B cell (primary cell): Measurements from ENCODE around the gene FHDC1. TPM values are rescaled to one million over a fixed set of nuclear protein-coding genes. Genes with fewer than 3 reads are reported as not detected.

Source experiments
- ATAC-seq: fragments of 200-7000 bp; cut with Tn5 transposase; one replicate; pipeline ENCODE4 v1.10.0; 2021; ENCODE audit warnings: low read depth, mild to moderate bottlenecking, moderate number of reproducible peaks, moderate library complexity
- CTCF ChIA-PET: fragments of 350-600 bp; sonication (Branson Sonifier 250); formaldehyde crosslinking; loops from one replicate; lab custom pipeline; 2021; ENCODE audit warnings: antibody characterized with exemption, inconsistent platforms; lab: Charles Lee
- POLR2A ChIA-PET: fragments of 350-600 bp; sonication (Branson Sonifier 250); formaldehyde crosslinking; loops from one replicate; lab custom pipeline; 2021; ENCODE audit warnings: antibody characterized with exemption; lab: Charles Lee
- DNase-seq: peaks from one replicate; pipeline ENCODE4 v3.0.0; 2013
- H2AFZ ChIP-seq: 2 replicates; pipeline ENCODE4 v1.6.1; 2012; ENCODE audit warnings: mild to moderate bottlenecking, low read depth, low read length; ENCODE audit not compliant: insufficient read depth, poor library complexity, severe bottlenecking
- H3K27ac ChIP-seq, 2 donors: 1 replicate in 1 of 2; 2 replicates in 1 of 2; pipeline ENCODE4 v1.5.1; 2012 to 2013; ENCODE audit warnings: low read length in 2 of 2, mild to moderate bottlenecking in 2 of 2, moderate library complexity in 1 of 2
- H3K27me3 ChIP-seq, 4 experiments: fragments of 200-600 bp in 1 of 4; sonication (generic) in 1 of 4; replicated peaks in 1 of 4; 1 replicate in 2 of 4; 2 replicates in 2 of 4; pipeline versions ENCODE4 v1.6.1 to v1.7.0; 2013 to 2016; ENCODE audit warnings: low read length in 3 of 4, mild to moderate bottlenecking in 2 of 4, mixed read lengths in 1 of 4, moderate library complexity in 1 of 4; ENCODE audit not compliant: insufficient read depth in 4 of 4, control insufficient read depth in 3 of 4; ENCODE audit errors: control extremely low read depth in 1 of 4
- H3K36me3 ChIP-seq, 2 experiments: replicated peaks in 1 of 2; 1 replicate in 1 of 2; 2 replicates in 1 of 2; pipeline versions ENCODE4 v1.6.1 to v1.7.1; 2013; ENCODE audit warnings: low read length in 1 of 2; ENCODE audit not compliant: insufficient read depth in 2 of 2, control insufficient read depth in 1 of 2; ENCODE audit errors: control extremely low read depth in 1 of 2, extremely low read depth in 1 of 2
- H3K4me1 ChIP-seq, 2 donors: fragments of 200-600 bp in 1 of 2; sonication (generic) in 1 of 2; 1 replicate in 1 of 2; 2 replicates in 1 of 2; pipeline versions ENCODE4 v1.5.1 to v1.6.1; 2013 to 2017; ENCODE audit warnings: low read length in 2 of 2; ENCODE audit not compliant: control insufficient read depth in 2 of 2, insufficient read depth in 2 of 2
- H3K4me2 ChIP-seq: replicated peaks from 2 replicates; pipeline ENCODE3; 2012; ENCODE audit warnings: mild to moderate bottlenecking, low read depth, low read length; ENCODE audit not compliant: poor library complexity, severe bottlenecking
- H3K4me3 ChIP-seq, 5 experiments: fragments of 200-600 bp in 1 of 5; sonication (generic) in 1 of 5; 1 replicate in 3 of 5; 2 replicates in 2 of 5; pipeline versions ENCODE4 v1.5.1 to v1.7.0; 2011 to 2016; ENCODE audit warnings: low read length in 4 of 5, mild to moderate bottlenecking in 4 of 5, low read depth in 2 of 5, control low read depth in 1 of 5, moderate library complexity in 1 of 5; ENCODE audit not compliant: insufficient read depth in 1 of 5; ENCODE audit errors: control extremely low read depth in 1 of 5, extremely low read depth in 1 of 5
- H3K79me2 ChIP-seq: fragments of 200-600 bp; sonication (generic); one replicate; pipeline ENCODE4 v1.6.0; 2016; ENCODE audit warnings: low read length; ENCODE audit not compliant: control insufficient read depth, insufficient read depth
- H3K9ac ChIP-seq: fragments of 200-600 bp; sonication (generic); 2 replicates; pipeline ENCODE4 v1.6.1; 2017; ENCODE audit warnings: mild to moderate bottlenecking, low read length, moderate library complexity
- H3K9me3 ChIP-seq, 3 donors: one replicate each; pipeline versions ENCODE4 v1.6.1 to v1.7.1; 2013; ENCODE audit warnings: low read length in 2 of 3; ENCODE audit not compliant: control insufficient read depth in 2 of 3, insufficient read depth in 1 of 3; ENCODE audit errors: control extremely low read depth in 1 of 3
- H4K20me1 ChIP-seq: 2 replicates; pipeline ENCODE4 v1.6.0; 2012; ENCODE audit warnings: mild to moderate bottlenecking, low read length; ENCODE audit not compliant: insufficient read depth, control insufficient read depth, poor library complexity, severe bottlenecking
- H3K27ac Mint-ChIP-seq: one replicate; pipeline ENCODE4 v1.8.0; 2021; ENCODE audit warnings: mixed read lengths
- H3K27me3 Mint-ChIP-seq: one replicate; pipeline ENCODE4 v1.8.0; 2021; ENCODE audit warnings: mixed read lengths
- H3K4me1 Mint-ChIP-seq: one replicate; pipeline ENCODE4 v1.8.0; 2021; ENCODE audit warnings: mixed read lengths
- H3K4me3 Mint-ChIP-seq: one replicate; pipeline ENCODE4 v1.8.0; 2021; ENCODE audit warnings: mixed read lengths
- H3K9me3 Mint-ChIP-seq: one replicate; pipeline ENCODE4 v1.8.0; 2022; ENCODE audit warnings: mixed read lengths; ENCODE audit not compliant: insufficient read depth
- EZH2 ChIP-seq: IDR thresholded peaks from 2 replicates; pipeline ENCODE4 v1.6.1; 2012; ENCODE audit warnings: borderline replicate concordance, low read depth, mild to moderate bottlenecking, moderate library complexity, low read length; ENCODE audit not compliant: insufficient read depth, poor library complexity, severe bottlenecking
- WGBS: methylation state at CpG from one replicate; pipeline ENCODE4 v1.1.5; 2013; ENCODE audit warnings: missing lambda C conversion rate; ENCODE audit not compliant: insufficient coverage; 5-methylcytosine and 5-hydroxymethylcytosine counted together
- intact Hi-C: fragments of 100-400 bp; cut with micrococcal nuclease; formaldehyde crosslinking; loops from one replicate; pipeline ENCODE4 v1.10.0; 2022
- polyA plus RNA-seq: library from polyadenylated mRNA; depleted of rRNA; stranded (reverse); fragments of >200 nt; gene quantifications from 2 replicates; pipeline ENCODE4 v1.2.3, GENCODE V29; 2012
- total RNA-seq, 2 donors: library from RNA; stranded (reverse); fragments of 120-200 nt in 1 of 2; gene quantifications; 1 replicate in 1 of 2; 2 replicates in 1 of 2; pipeline versions ENCODE4 v1.2.3 to v1.2.4, GENCODE V29; 2013 to 2022
- TF ChIP-seq, protein P1 (sequence below): fragments of 200-600 bp; IDR thresholded peaks from one replicate; pipeline ENCODE4 v1.8.0; 2022; ENCODE audit warnings: antibody characterized with exemption, mild to moderate bottlenecking

The FHDC1 gene
- total and polyA plus RNA-seq, 2 donors (not counting 1 experiment from before 2014, with no cell fraction given) = 0.13 to 0.57 TPM

DNA sequence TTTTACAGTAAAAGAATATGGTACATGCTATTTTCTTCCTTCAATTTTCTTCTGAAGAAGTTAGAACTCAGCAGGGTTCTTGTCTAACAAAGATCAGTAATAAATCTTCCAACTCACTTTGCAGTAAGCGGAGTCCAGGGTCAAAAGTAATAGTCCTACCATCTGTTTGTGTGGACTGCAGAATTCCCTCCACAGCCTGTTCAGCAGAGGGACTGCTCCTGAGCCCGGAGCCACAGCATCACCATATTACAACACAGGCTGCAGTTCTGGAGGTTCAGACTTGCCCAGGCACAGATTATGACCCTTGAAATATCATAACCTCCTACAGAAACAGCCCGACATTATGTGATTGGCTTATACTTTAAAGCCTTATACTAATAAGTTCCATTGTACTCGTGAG lies 10.3 kb downstream of the FHDC1 start:
- Histone ChIP-seq H3K27ac (no peak overlapping the region), H3K9me3 (no peaks in the 10 kb centered on the region), H2AFZ (no peak overlapping the region), H3K4me3 (no peak overlapping the region), H3K27me3 (peaks cover 0 to 11% (median 5%) of the 10 kb centered on the region in 4 experiments), H3K79me2 (no peaks in the 10 kb centered on the region), H3K4me1 (no peaks in the 10 kb centered on the region), H3K4me2 (no peak overlapping the region), H4K20me1 (no peaks in the 10 kb centered on the region), H3K36me3 (no peaks in the 10 kb centered on the region), H3K9ac (no peak overlapping the region)
- CTCF ChIA-PET = no interaction called here
- Mint-ChIP-seq H3K27ac (no peak overlapping the region), H3K4me3 (no peak overlapping the region), H3K27me3 (peaks cover 42% of the 10 kb centered on the region), H3K9me3 (no peaks in the 10 kb centered on the region), H3K4me1 (no peaks in the 10 kb centered on the region)
- WGBS = 100% methylated on average over 1 of the region's 4 CpGs
- TF ChIP-seq, protein P1, sequence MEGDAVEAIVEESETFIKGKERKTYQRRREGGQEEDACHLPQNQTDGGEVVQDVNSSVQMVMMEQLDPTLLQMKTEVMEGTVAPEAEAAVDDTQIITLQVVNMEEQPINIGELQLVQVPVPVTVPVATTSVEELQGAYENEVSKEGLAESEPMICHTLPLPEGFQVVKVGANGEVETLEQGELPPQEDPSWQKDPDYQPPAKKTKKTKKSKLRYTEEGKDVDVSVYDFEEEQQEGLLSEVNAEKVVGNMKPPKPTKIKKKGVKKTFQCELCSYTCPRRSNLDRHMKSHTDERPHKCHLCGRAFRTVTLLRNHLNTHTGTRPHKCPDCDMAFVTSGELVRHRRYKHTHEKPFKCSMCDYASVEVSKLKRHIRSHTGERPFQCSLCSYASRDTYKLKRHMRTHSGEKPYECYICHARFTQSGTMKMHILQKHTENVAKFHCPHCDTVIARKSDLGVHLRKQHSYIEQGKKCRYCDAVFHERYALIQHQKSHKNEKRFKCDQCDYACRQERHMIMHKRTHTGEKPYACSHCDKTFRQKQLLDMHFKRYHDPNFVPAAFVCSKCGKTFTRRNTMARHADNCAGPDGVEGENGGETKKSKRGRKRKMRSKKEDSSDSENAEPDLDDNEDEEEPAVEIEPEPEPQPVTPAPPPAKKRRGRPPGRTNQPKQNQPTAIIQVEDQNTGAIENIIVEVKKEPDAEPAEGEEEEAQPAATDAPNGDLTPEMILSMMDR = no peak
- TF ChIP-seq EZH2 = no peak
- intact Hi-C loops = no loop called here
- POLR2A ChIA-PET = no interaction called here
- no peak for ATAC-seq
- no peak for DNase-seq

DNA sequence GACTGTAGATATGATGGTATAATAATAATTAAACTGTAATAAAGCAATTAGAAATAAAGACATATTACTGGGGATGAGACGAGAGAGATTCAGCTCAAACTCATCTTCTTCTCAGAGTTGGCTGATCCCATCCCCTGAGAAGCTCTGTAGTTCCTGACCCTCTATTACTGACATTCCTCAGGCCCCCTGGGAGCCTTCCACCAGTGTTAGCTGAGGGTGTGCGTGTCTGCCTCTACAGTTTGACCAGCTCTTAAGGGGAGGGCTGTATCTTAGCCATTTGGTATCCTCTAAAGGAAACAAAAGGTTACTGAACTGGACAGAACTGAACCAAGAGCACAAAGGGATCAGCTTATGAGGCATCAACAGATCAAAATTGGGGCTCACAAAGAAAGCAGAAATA lies 11.2 kb downstream of the FHDC1 start:
- ATAC-seq (no peak), DNase-seq (no peak)
- no peak for TF ChIP-seq EZH2
- TF ChIP-seq, protein P1 = no peak
- Histone ChIP-seq H4K20me1 (no peaks in the 10 kb centered on the region), H3K27ac (no peak overlapping the region), H3K27me3 (peaks cover 0 to 11% (median 5%) of the 10 kb centered on the region in 4 experiments), H3K9me3 (no peaks in the 10 kb centered on the region), H3K9ac (no peak overlapping the region), H3K4me1 (no peaks in the 10 kb centered on the region), H3K36me3 (no peaks in the 10 kb centered on the region), H3K79me2 (no peaks in the 10 kb centered on the region), H3K4me2 (no peak overlapping the region), H3K4me3 (no peak overlapping the region), H2AFZ (no peak overlapping the region)
- no peak overlapping the region for H3K27ac Mint-ChIP-seq
- H3K4me3 Mint-ChIP-seq = no peak overlapping the region
- no peaks in the 10 kb centered on the region for H3K9me3 Mint-ChIP-seq
- no peaks in the 10 kb centered on the region for H3K4me1 Mint-ChIP-seq
- peaks cover 34% of the 10 kb centered on the region for H3K27me3 Mint-ChIP-seq
- ChIA-PET POLR2A (no interaction called here), CTCF (no interaction called here)
- intact Hi-C loops = no loop called here
- no CpG with 5 or more reads among the region's 2 CpGs for WGBS
